GM23338 (cell line): Measurements from ENCODE around the gene RASSF7. TPM values are rescaled to one million over a fixed set of nuclear protein-coding genes. Genes with fewer than 3 reads are reported as not detected.

Experiments
- ATAC-seq: fragments of 200-7000 bp; cut with Tn5 transposase; 3 replicates; pipeline ENCODE4 v1.9.1; 2020
- DNase-seq: peaks from one replicate; pipeline ENCODE4 v3.0.0-alpha.2; 2015; ENCODE audit warnings: low spot score
- H2AFZ ChIP-seq: fragments of 200-600 bp; sonication (generic); 2 replicates; pipeline ENCODE4 v1.8.0; 2016; ENCODE audit warnings: antibody characterized with exemption, mild to moderate bottlenecking, moderate library complexity
- H3F3A ChIP-seq: fragments of 200-600 bp; sonication (generic); replicated peaks from 2 replicates; pipeline ENCODE4 v1.8.0; 2017; ENCODE audit warnings: antibody characterized with exemption, mixed run types, low read depth
- H3K27ac ChIP-seq: fragments of 200-600 bp; sonication (generic); 2 replicates; pipeline ENCODE4 v1.6.1; 2016; ENCODE audit warnings: low read depth
- H3K27me3 ChIP-seq: fragments of 200-600 bp; sonication (generic); 2 replicates; pipeline ENCODE4 v1.8.0; 2016; ENCODE audit warnings: mild to moderate bottlenecking, mixed run types, moderate library complexity; ENCODE audit not compliant: insufficient read depth
- H3K36me3 ChIP-seq: fragments of 200-600 bp; sonication (generic); 2 replicates; pipeline ENCODE4 v1.8.0; 2016; ENCODE audit warnings: mild to moderate bottlenecking; ENCODE audit not compliant: insufficient read depth
- H3K4me1 ChIP-seq: fragments of 200-600 bp; sonication (generic); 2 replicates; pipeline ENCODE4 v1.8.0; 2016; ENCODE audit warnings: mild to moderate bottlenecking, moderate library complexity; ENCODE audit not compliant: insufficient read depth
- H3K4me2 ChIP-seq: fragments of 200-600 bp; sonication (generic); 2 replicates; pipeline ENCODE4 v1.7.1; 2017; ENCODE audit warnings: mixed run types
- H3K4me3 ChIP-seq: fragments of 200-600 bp; sonication (generic); 2 replicates; pipeline ENCODE4 v1.6.1; 2016; ENCODE audit warnings: mixed run types
- H3K79me2 ChIP-seq: fragments of 200-600 bp; sonication (generic); replicated peaks from 2 replicates; pipeline ENCODE4 v1.8.0; 2017; ENCODE audit warnings: mild to moderate bottlenecking; ENCODE audit not compliant: insufficient read depth
- H3K9me2 ChIP-seq: fragments of 200-600 bp; sonication (generic); 2 replicates; pipeline ENCODE4 v1.8.0; 2017; ENCODE audit not compliant: insufficient read depth
- H4K20me1 ChIP-seq: fragments of 200-600 bp; sonication (generic); replicated peaks from 2 replicates; pipeline ENCODE4 v1.8.0; 2017; ENCODE audit warnings: mild to moderate bottlenecking; ENCODE audit not compliant: insufficient read depth
- H3K27ac Mint-ChIP-seq: 2 replicates; pipeline ENCODE4 v1.8.0; 2020; ENCODE audit warnings: inconsistent platforms, mild to moderate bottlenecking, moderate library complexity, mixed read lengths
- H3K27me3 Mint-ChIP-seq: 3 replicates; pipeline ENCODE4 v1.8.0; 2022; ENCODE audit warnings: low read depth, mild to moderate bottlenecking, moderate library complexity, mixed read lengths, inconsistent platforms; ENCODE audit not compliant: insufficient read depth, poor library complexity
- H3K36me3 Mint-ChIP-seq: 3 replicates; pipeline ENCODE4 v1.8.0; 2021; ENCODE audit warnings: low read depth, mild to moderate bottlenecking, inconsistent platforms, moderate library complexity, mixed read lengths
- H3K4me1 Mint-ChIP-seq: 3 replicates; pipeline ENCODE4 v1.8.0; 2020; ENCODE audit warnings: mild to moderate bottlenecking, inconsistent platforms, mixed read lengths
- H3K4me3 Mint-ChIP-seq: 3 replicates; pipeline ENCODE4 v1.8.0; 2021; ENCODE audit warnings: moderate library complexity, mild to moderate bottlenecking, inconsistent platforms, mixed read lengths
- H3K9me3 Mint-ChIP-seq: 3 replicates; pipeline ENCODE4 v1.8.0; 2020; ENCODE audit warnings: moderate library complexity, mild to moderate bottlenecking, inconsistent platforms, mixed read lengths
- CREB1 ChIP-seq: fragments of 250-450 bp; sonication (Bioruptor Pico); IDR thresholded peaks from 2 replicates; pipeline ENCODE4 v1.5.0; 2020; ENCODE audit warnings: low read depth, mild to moderate bottlenecking, moderate library complexity
- EZH2phosphoT487 ChIP-seq: fragments of 200-600 bp; sonication (generic); IDR thresholded peaks from one replicate; pipeline ENCODE4 v1.8.1; 2018; ENCODE audit warnings: antibody characterized with exemption; ENCODE audit not compliant: unreplicated experiment
- JUNB ChIP-seq: IDR thresholded peaks from one replicate; pipeline ENCODE4 v1.6.1; 2016; ENCODE audit warnings: antibody characterized with exemption; ENCODE audit not compliant: unreplicated experiment
- polyA plus RNA-seq: library from polyadenylated mRNA; unstranded; fragments of >200 nt; fragmentation: Nextera tagmentation; extraction: Ambion mirVana; gene quantifications from 2 replicates; pipeline ENCODE4 v1.2.1, GENCODE V29; 2016
- total RNA-seq: library from RNA; depleted of rRNA; stranded (reverse); fragments of >200 nt; shearing (Covaris generic); gene quantifications from 2 replicates; pipeline ENCODE4 v1.2.3, GENCODE V29; 2014
- TF ChIP-seq, protein P1 (sequence below): IDR thresholded peaks from one replicate; pipeline ENCODE4 v1.6.1; 2018; ENCODE audit warnings: antibody characterized with exemption; ENCODE audit not compliant: unreplicated experiment
- TF ChIP-seq, protein P2 (sequence below), 2 experiments: fragments of 200-600 bp in 1 of 2; sonication (generic) in 1 of 2; conservative IDR thresholded peaks; 2 replicates each; pipeline versions ENCODE4 v1.5.1 to v1.6.1; 2016 to 2017; ENCODE audit warnings: antibody characterized with exemption in 2 of 2, low read depth in 2 of 2, mild to moderate bottlenecking in 2 of 2, moderate library complexity in 1 of 2
- TF ChIP-seq, protein P3 (sequence below): fragments of 250-450 bp; sonication (Bioruptor Pico); IDR thresholded peaks from 2 replicates; pipeline ENCODE4 v1.5.0; 2020; ENCODE audit warnings: mild to moderate bottlenecking, moderate library complexity

Gene RASSF7
- total and polyA plus RNA-seq, 2 experiments from 2014 or later = 39.6 to 64.8 TPM

DNA sequence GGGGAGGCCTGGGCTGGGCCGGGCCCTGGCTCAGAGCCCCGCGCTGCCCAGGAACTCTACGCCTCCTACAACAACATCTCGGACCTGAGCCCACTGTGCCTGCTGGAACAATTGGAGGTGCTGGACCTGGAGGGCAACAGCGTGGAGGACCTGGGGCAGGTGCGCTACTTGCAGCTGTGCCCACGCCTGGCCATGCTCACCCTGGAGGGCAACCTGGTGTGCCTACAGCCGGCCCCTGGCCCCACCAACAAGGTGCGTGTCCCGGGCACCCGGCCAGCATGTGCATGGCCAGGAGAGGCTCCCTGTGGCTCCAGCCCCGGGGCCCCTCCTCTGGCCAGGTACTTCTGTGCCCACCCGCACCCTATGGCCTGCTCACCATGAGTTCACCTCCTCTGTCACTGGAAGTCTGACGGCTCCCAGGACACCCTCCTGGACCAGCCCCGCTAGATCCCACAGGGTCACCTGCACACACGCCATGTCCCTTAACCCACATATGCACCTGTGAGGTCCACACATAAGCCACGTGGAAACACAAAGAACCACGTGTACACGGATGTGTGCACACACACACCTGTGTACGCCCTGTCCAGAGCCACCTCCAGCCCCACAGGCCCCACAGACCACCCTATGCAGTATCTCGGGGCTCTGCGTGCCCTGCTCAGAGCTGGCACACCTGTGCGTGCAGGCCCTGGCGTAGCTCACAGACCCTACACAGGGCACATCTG lies 10.6 kb upstream of the RASSF7 start:
- Histone ChIP-seq H4K20me1 (no peaks in the 10 kb centered on the region), H3K27me3 (no peaks in the 10 kb centered on the region), H3K36me3 (no peaks in the 10 kb centered on the region), H3K27ac (no peak overlapping the region), H3K79me2 (no peaks in the 10 kb centered on the region), H2AFZ (no peak overlapping the region), H3K4me1 (no peaks in the 10 kb centered on the region), H3K4me2 (no peak overlapping the region), H3K9me2 (no peaks in the 10 kb centered on the region), H3F3A (0 out of 2 replicates have a peak, but pooled peaks cover 7% of the 10 kb centered on the region), H3K4me3 (no peak overlapping the region)
- ATAC-seq = no peak
- H3K4me3 Mint-ChIP-seq = no peak overlapping the region
- H3K36me3 Mint-ChIP-seq = no peaks in the 10 kb centered on the region
- H3K4me1 Mint-ChIP-seq = no peaks in the 10 kb centered on the region; the same call in 2 of the 3 replicates
- TF ChIP-seq, protein P1, sequence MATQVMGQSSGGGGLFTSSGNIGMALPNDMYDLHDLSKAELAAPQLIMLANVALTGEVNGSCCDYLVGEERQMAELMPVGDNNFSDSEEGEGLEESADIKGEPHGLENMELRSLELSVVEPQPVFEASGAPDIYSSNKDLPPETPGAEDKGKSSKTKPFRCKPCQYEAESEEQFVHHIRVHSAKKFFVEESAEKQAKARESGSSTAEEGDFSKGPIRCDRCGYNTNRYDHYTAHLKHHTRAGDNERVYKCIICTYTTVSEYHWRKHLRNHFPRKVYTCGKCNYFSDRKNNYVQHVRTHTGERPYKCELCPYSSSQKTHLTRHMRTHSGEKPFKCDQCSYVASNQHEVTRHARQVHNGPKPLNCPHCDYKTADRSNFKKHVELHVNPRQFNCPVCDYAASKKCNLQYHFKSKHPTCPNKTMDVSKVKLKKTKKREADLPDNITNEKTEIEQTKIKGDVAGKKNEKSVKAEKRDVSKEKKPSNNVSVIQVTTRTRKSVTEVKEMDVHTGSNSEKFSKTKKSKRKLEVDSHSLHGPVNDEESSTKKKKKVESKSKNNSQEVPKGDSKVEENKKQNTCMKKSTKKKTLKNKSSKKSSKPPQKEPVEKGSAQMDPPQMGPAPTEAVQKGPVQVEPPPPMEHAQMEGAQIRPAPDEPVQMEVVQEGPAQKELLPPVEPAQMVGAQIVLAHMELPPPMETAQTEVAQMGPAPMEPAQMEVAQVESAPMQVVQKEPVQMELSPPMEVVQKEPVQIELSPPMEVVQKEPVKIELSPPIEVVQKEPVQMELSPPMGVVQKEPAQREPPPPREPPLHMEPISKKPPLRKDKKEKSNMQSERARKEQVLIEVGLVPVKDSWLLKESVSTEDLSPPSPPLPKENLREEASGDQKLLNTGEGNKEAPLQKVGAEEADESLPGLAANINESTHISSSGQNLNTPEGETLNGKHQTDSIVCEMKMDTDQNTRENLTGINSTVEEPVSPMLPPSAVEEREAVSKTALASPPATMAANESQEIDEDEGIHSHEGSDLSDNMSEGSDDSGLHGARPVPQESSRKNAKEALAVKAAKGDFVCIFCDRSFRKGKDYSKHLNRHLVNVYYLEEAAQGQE = no peak
- TF ChIP-seq, protein P2, sequence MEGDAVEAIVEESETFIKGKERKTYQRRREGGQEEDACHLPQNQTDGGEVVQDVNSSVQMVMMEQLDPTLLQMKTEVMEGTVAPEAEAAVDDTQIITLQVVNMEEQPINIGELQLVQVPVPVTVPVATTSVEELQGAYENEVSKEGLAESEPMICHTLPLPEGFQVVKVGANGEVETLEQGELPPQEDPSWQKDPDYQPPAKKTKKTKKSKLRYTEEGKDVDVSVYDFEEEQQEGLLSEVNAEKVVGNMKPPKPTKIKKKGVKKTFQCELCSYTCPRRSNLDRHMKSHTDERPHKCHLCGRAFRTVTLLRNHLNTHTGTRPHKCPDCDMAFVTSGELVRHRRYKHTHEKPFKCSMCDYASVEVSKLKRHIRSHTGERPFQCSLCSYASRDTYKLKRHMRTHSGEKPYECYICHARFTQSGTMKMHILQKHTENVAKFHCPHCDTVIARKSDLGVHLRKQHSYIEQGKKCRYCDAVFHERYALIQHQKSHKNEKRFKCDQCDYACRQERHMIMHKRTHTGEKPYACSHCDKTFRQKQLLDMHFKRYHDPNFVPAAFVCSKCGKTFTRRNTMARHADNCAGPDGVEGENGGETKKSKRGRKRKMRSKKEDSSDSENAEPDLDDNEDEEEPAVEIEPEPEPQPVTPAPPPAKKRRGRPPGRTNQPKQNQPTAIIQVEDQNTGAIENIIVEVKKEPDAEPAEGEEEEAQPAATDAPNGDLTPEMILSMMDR (conservative IDR thresholded peaks at IDR 0.05; ENCODE audit: low read depth in 2 of 2) = no peak
- no peak for DNase-seq
- H3K27me3 Mint-ChIP-seq = peaks cover 8% of the 10 kb centered on the region
- no peaks in the 10 kb centered on the region for H3K9me3 Mint-ChIP-seq
- no peak overlapping the region for H3K27ac Mint-ChIP-seq

DNA sequence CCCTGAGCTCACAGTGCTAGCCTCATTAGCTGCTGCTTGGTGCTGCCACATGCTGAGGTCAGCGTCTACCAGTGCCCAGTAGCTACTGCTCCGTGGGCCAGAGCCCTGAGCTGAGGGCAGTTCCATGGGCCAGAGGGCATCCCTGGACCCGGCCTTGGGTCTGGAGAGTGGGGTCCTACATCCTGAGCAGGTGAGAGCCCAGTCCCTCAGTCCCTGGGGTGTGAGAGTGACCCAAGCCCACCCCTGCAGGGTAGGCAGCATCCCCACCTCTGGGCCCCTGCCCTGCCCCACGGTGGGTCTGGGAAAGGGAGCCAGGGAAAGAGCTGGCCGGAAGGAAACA lies 10.1 kb upstream of the RASSF7 start:
- Histone ChIP-seq H3K36me3 (no peaks in the 10 kb centered on the region), H3K27me3 (peaks cover 3% of the 10 kb centered on the region), H3K9me2 (no peaks in the 10 kb centered on the region)
- TF ChIP-seq, protein P3, sequence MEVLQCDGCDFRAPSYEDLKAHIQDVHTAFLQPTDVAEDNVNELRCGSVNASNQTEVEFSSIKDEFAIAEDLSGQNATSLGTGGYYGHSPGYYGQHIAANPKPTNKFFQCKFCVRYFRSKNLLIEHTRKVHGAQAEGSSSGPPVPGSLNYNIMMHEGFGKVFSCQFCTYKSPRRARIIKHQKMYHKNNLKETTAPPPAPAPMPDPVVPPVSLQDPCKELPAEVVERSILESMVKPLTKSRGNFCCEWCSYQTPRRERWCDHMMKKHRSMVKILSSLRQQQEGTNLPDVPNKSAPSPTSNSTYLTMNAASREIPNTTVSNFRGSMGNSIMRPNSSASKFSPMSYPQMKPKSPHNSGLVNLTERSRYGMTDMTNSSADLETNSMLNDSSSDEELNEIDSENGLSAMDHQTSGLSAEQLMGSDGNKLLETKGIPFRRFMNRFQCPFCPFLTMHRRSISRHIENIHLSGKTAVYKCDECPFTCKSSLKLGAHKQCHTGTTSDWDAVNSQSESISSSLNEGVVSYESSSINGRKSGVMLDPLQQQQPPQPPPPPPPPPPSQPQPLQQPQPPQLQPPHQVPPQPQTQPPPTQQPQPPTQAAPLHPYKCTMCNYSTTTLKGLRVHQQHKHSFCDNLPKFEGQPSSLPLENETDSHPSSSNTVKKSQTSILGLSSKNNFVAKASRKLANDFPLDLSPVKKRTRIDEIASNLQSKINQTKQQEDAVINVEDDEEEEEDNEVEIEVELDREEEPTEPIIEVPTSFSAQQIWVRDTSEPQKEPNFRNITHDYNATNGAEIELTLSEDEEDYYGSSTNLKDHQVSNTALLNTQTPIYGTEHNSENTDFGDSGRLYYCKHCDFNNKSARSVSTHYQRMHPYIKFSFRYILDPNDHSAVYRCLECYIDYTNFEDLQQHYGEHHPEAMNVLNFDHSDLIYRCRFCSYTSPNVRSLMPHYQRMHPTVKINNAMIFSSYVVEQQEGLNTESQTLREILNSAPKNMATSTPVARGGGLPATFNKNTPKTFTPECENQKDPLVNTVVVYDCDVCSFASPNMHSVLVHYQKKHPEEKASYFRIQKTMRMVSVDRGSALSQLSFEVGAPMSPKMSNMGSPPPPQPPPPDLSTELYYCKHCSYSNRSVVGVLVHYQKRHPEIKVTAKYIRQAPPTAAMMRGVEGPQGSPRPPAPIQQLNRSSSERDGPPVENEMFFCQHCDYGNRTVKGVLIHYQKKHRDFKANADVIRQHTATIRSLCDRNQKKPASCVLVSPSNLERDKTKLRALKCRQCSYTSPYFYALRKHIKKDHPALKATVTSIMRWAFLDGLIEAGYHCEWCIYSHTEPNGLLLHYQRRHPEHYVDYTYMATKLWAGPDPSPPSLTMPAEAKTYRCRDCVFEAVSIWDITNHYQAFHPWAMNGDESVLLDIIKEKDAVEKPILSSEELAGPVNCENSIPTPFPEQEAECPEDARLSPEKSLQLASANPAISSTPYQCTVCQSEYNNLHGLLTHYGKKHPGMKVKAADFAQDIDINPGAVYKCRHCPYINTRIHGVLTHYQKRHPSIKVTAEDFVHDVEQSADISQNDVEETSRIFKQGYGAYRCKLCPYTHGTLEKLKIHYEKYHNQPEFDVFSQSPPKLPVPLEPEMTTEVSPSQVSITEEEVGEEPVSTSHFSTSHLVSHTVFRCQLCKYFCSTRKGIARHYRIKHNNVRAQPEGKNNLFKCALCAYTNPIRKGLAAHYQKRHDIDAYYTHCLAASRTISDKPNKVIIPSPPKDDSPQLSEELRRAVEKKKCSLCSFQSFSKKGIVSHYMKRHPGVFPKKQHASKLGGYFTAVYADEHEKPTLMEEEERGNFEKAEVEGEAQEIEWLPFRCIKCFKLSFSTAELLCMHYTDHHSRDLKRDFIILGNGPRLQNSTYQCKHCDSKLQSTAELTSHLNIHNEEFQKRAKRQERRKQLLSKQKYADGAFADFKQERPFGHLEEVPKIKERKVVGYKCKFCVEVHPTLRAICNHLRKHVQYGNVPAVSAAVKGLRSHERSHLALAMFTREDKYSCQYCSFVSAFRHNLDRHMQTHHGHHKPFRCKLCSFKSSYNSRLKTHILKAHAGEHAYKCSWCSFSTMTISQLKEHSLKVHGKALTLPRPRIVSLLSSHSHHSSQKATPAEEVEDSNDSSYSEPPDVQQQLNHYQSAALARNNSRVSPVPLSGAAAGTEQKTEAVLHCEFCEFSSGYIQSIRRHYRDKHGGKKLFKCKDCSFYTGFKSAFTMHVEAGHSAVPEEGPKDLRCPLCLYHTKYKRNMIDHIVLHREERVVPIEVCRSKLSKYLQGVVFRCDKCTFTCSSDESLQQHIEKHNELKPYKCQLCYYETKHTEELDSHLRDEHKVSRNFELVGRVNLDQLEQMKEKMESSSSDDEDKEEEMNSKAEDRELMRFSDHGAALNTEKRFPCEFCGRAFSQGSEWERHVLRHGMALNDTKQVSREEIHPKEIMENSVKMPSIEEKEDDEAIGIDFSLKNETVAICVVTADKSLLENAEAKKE (CRISPR knock-in tag) = no peak
- TF ChIP-seq CREB1 (CRISPR knock-in tag) (no peak), JUNB (no peak), EZH2phosphoT487 (no peak)

More for the DNA sequence above, 10.1 kb upstream of the RASSF7 start:
- H3K27ac Mint-ChIP-seq = no peak overlapping the region
- no peak for DNase-seq
- H3K27me3 Mint-ChIP-seq = peaks cover 8% of the 10 kb centered on the region
- no peaks in the 10 kb centered on the region for H3K36me3 Mint-ChIP-seq
- H3K9me3 Mint-ChIP-seq = no peaks in the 10 kb centered on the region
- no peak overlapping the region for H3K4me3 Mint-ChIP-seq
- 0 out of 2 replicates have a peak, but pooled peaks cover 7% of the 10 kb centered on the region for H3F3A ChIP-seq
- H3K4me1 ChIP-seq = no peaks in the 10 kb centered on the region
- no peaks in the 10 kb centered on the region for H4K20me1 ChIP-seq
- H3K27ac ChIP-seq = no peak overlapping the region
- H3K79me2 ChIP-seq = no peaks in the 10 kb centered on the region
- no peaks in the 10 kb centered on the region for H3K4me1 Mint-ChIP-seq
- ATAC-seq = no peak
- H3K4me3 ChIP-seq = no peak overlapping the region
- no peak overlapping the region for H3K4me2 ChIP-seq
- H2AFZ ChIP-seq = no peak overlapping the region
